GM23338 (cell line): Measurements from ENCODE around the gene CYP4F22.

Source experiments
- EZH2 ChIP-seq: fragments of 200-600 bp; sonication (generic); IDR thresholded peaks from one replicate; pipeline ENCODE4 v1.8.0; 2017; ENCODE audit warnings: antibody characterized with exemption, mild to moderate bottlenecking, low read depth; ENCODE audit not compliant: unreplicated experiment
- EZH2phosphoT487 ChIP-seq: fragments of 200-600 bp; sonication (generic); IDR thresholded peaks from one replicate; pipeline ENCODE4 v1.8.1; 2018; ENCODE audit warnings: antibody characterized with exemption; ENCODE audit not compliant: unreplicated experiment
- POLR2AphosphoS5 ChIP-seq: IDR thresholded peaks from 2 replicates; pipeline ENCODE4 v1.6.1; 2016; ENCODE audit warnings: antibody characterized with exemption, low read depth
- TF ChIP-seq, protein P1 (sequence below), 2 experiments: fragments of 200-600 bp in 1 of 2; sonication (generic) in 1 of 2; conservative IDR thresholded peaks; 2 replicates each; pipeline versions ENCODE4 v1.5.1 to v1.6.1; 2016 to 2017; ENCODE audit warnings: antibody characterized with exemption in 2 of 2, low read depth in 2 of 2, mild to moderate bottlenecking in 2 of 2, moderate library complexity in 1 of 2
- TF ChIP-seq, protein P2 (sequence below): IDR thresholded peaks from one replicate; pipeline ENCODE4 v1.6.1; 2018; ENCODE audit warnings: antibody characterized with exemption; ENCODE audit not compliant: unreplicated experiment
- TF ChIP-seq, protein P3 (sequence below): IDR thresholded peaks from 2 replicates; pipeline ENCODE4 v1.6.1; 2016; ENCODE audit warnings: antibody characterized with exemption

DNA sequence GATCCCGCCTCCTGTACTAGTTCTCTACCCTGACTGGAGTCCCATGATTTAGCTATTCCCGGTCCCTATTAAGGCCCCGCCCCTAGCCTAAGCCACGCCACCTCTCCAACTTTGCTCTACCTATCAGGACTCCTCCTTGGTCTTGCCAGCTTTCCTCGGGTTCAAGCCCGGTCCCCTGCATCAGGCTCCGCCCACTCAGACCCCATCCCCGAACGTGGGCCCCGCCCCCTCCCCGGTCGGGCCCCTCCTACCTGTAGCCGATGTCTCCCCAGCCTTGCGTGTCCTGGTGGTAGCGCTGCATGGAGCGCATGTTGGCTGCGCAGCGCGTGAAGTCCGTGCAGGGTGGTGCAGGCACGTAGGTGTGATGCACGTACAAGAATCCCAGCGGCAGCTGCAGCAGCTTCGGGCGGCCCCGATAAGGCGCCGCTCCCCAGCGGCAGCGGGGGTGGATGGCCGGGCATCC, 36.7 kb upstream of the CYP4F22 start:
- TF ChIP-seq, protein P1, sequence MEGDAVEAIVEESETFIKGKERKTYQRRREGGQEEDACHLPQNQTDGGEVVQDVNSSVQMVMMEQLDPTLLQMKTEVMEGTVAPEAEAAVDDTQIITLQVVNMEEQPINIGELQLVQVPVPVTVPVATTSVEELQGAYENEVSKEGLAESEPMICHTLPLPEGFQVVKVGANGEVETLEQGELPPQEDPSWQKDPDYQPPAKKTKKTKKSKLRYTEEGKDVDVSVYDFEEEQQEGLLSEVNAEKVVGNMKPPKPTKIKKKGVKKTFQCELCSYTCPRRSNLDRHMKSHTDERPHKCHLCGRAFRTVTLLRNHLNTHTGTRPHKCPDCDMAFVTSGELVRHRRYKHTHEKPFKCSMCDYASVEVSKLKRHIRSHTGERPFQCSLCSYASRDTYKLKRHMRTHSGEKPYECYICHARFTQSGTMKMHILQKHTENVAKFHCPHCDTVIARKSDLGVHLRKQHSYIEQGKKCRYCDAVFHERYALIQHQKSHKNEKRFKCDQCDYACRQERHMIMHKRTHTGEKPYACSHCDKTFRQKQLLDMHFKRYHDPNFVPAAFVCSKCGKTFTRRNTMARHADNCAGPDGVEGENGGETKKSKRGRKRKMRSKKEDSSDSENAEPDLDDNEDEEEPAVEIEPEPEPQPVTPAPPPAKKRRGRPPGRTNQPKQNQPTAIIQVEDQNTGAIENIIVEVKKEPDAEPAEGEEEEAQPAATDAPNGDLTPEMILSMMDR (conservative IDR thresholded peaks at IDR 0.05; ENCODE audit: low read depth in 2 of 2): no peak
- TF ChIP-seq EZH2: no peak
- no peak for TF ChIP-seq POLR2AphosphoS5
- TF ChIP-seq EZH2phosphoT487: no peak
- TF ChIP-seq, protein P2, sequence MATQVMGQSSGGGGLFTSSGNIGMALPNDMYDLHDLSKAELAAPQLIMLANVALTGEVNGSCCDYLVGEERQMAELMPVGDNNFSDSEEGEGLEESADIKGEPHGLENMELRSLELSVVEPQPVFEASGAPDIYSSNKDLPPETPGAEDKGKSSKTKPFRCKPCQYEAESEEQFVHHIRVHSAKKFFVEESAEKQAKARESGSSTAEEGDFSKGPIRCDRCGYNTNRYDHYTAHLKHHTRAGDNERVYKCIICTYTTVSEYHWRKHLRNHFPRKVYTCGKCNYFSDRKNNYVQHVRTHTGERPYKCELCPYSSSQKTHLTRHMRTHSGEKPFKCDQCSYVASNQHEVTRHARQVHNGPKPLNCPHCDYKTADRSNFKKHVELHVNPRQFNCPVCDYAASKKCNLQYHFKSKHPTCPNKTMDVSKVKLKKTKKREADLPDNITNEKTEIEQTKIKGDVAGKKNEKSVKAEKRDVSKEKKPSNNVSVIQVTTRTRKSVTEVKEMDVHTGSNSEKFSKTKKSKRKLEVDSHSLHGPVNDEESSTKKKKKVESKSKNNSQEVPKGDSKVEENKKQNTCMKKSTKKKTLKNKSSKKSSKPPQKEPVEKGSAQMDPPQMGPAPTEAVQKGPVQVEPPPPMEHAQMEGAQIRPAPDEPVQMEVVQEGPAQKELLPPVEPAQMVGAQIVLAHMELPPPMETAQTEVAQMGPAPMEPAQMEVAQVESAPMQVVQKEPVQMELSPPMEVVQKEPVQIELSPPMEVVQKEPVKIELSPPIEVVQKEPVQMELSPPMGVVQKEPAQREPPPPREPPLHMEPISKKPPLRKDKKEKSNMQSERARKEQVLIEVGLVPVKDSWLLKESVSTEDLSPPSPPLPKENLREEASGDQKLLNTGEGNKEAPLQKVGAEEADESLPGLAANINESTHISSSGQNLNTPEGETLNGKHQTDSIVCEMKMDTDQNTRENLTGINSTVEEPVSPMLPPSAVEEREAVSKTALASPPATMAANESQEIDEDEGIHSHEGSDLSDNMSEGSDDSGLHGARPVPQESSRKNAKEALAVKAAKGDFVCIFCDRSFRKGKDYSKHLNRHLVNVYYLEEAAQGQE: no peak
- TF ChIP-seq, protein P3, sequence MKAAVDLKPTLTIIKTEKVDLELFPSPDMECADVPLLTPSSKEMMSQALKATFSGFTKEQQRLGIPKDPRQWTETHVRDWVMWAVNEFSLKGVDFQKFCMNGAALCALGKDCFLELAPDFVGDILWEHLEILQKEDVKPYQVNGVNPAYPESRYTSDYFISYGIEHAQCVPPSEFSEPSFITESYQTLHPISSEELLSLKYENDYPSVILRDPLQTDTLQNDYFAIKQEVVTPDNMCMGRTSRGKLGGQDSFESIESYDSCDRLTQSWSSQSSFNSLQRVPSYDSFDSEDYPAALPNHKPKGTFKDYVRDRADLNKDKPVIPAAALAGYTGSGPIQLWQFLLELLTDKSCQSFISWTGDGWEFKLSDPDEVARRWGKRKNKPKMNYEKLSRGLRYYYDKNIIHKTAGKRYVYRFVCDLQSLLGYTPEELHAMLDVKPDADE: no peak
